Upper lobe of left lung (tissue), 4 donors: Measurements from ENCODE around the gene MNAT1.

Experiments
- CTCF ChIP-seq, 6 experiments: fragments of 450-650 bp in 4 of 6; fragments of 200-600 bp in 2 of 6; sonication (generic) in 2 of 6; IDR thresholded peaks; one replicate each; pipeline ENCODE4 v1.5.1; 2016 to 2019; ENCODE audit warnings: antibody characterized with exemption in 6 of 6
- EP300 ChIP-seq, 4 donors: sonication (generic); formaldehyde crosslinking; IDR thresholded peaks; one replicate each; pipeline ENCODE4 v1.5.1; 2017; ENCODE audit warnings: antibody characterized with exemption in 4 of 4, control low read depth in 2 of 4
- POLR2A ChIP-seq, 4 donors: fragments of 450-650 bp; IDR thresholded peaks; one replicate each; pipeline ENCODE4 v1.5.1; 2016 to 2017; ENCODE audit warnings: antibody characterized with exemption in 4 of 4, mild to moderate bottlenecking in 2 of 4
- POLR2AphosphoS5 ChIP-seq, 2 donors: sonication (generic); formaldehyde crosslinking; IDR thresholded peaks; one replicate each; pipeline ENCODE4 v1.5.1; 2017; ENCODE audit warnings: antibody characterized with exemption in 2 of 2

GRCh38 chr14:60878121-60878520 lies 143.6 kb downstream of the MNAT1 start:
- TF ChIP-seq POLR2AphosphoS5 (IDR thresholded peaks at IDR 0.05) (no peak), POLR2A (IDR thresholded peaks at IDR 0.05) (no peak), CTCF (IDR thresholded peaks at IDR 0.05) (no peak), EP300 (IDR thresholded peaks at IDR 0.05) (no peak)
